ENCODE data around the gene FOXG1.

The FOXG1 gene

DNA sequence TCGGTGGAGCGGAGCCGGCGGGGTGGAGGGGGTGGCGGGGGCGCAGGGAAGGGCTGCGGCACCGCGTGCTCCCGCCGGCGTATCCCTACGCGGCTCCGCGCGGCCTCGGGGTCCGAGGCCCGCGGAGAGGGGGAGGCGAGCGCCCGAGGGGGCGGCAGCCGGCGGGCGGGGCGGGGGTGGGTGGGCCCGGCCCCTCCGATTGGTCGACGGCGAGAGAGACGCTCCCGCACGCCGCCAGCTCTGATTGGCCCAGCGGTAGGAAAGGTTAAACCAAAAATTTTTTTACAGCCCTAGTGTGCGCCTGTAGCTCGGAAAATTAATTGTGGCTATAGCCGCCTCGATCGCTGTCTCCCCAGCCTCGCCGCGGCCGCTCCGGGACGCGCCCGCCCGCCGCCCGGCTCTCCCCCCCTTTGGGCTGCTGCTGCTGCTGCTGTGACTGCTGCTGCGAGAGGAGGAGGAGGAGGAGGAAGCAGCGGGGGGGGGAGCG, at the start of gene FOXG1:
Gene FOXG1, plus strand, starts transcription at position 319 of the 487 bp plus-strand sequence. CDS start 493 bp downstream, outside the sequence.
- DNase-seq (ENCODE audit: low read depth), result peak; percentile 44
- H3K4me3 ChIP-seq (ENCODE audit: low read length), result peak within 1 kb of the TSS; percentile 43
- TF ChIP-seq CTCF (conservative IDR thresholded peaks at IDR 0.05; ENCODE audit: low read length), result no peak

GRCh38 chr14:28719130-28719529, 47.5 kb upstream of the FOXG1 start:
- no peak overlapping the region for H3K4me3 ChIP-seq (ENCODE audit: low read length)
- no peak for TF ChIP-seq CTCF (conservative IDR thresholded peaks at IDR 0.05; ENCODE audit: low read length)
- no peak for DNase-seq (ENCODE audit: low read depth)

DNA sequence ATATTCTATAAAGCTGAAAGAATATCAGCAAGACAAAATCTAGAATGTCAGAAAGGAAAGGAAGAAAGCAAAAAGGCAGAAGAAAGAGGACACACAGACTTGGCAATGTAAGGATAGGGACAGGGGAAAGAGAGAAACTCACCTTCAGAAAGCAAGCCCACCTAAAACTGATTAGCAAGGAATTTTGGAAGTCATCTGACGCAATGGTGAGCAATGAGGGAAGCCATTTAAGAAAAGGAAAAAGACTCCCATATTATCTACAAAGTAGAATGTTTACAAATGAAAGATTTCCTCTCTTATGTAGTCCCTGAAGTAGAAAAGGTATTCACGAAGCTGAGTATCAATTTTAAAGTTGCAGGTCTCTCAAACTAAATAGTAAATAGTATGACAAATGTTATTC, 35.2 kb upstream of the FOXG1 start:
- H3K4me3 ChIP-seq (ENCODE audit: low read length), result no peak overlapping the region
- TF ChIP-seq CTCF (conservative IDR thresholded peaks at IDR 0.05; ENCODE audit: low read length), result no peak
- no peak for DNase-seq (ENCODE audit: low read depth)

GRCh38 chr14:28742171-28742846, 24.3 kb upstream of the FOXG1 start:
- H3K4me3 ChIP-seq (ENCODE audit: low read length), result no peak overlapping the region
- DNase-seq (ENCODE audit: low read depth), result no peak
- no peak for TF ChIP-seq CTCF (conservative IDR thresholded peaks at IDR 0.05; ENCODE audit: low read length)

DNA sequence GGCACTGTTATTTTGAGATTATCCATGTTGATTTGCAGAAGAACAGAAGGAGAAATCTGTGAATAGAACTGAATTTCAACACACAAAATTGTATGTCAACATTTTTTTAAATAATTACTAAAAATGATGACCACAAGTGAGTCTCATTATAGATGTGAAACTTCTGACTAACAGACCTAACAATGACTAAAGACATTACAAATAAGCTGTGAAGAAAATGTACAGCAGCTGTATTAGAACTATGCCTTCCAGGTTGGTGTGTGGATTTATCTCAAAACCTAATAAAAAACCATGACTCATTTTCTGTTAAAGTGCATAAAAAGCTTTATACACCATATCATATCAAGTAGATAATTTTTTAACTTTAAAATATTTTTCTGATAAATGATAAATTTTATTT, 22.5 kb upstream of the FOXG1 start:
- no peak for DNase-seq (ENCODE audit: low read depth)
- no peak overlapping the region for H3K4me3 ChIP-seq (ENCODE audit: low read length)
- TF ChIP-seq CTCF (conservative IDR thresholded peaks at IDR 0.05; ENCODE audit: low read length), result no peak

GRCh38 chr14:28745176-28745575, 21.4 kb upstream of the FOXG1 start:
- H3K4me3 ChIP-seq (ENCODE audit: low read length), result no peak overlapping the region
- no peak for TF ChIP-seq CTCF (conservative IDR thresholded peaks at IDR 0.05; ENCODE audit: low read length)
- no peak for DNase-seq (ENCODE audit: low read depth)

- TF ChIP-seq CTCF (conservative IDR thresholded peaks at IDR 0.05; ENCODE audit: low read length), result no peak
- DNase-seq (ENCODE audit: low read depth), result no peak
- no peak overlapping the region for H3K4me3 ChIP-seq (ENCODE audit: low read length)
Measured at GRCh38 chr14:28746247-28746646, 20.3 kb upstream of the FOXG1 start.

Measured in AG10803 (cell line).